Activated gamma-delta T cell (primary cell): ENCODE data around the gene XK.

Experiments used
- DNase-seq: peaks from one replicate; lab custom pipeline; 2025; lab: John Stamatoyannopoulos, UW

The XK gene

GRCh38 chrX:37679888-37680287 is 5.7 kb upstream of the XK start:
- DNase-seq = no peak

- no peak for DNase-seq
Observed at GRCh38 chrX:37684426-37684825, 1.2 kb upstream of the XK start.

GRCh38 chrX:37684973-37685372 is 618 bp upstream of the XK start:
- no peak for DNase-seq

- no peak for DNase-seq
Observed at GRCh38 chrX:37686369-37686995, 891 bp downstream of the XK start.

- DNase-seq = no peak
Observed at GRCh38 chrX:37686996-37687395, 1.4 kb downstream of the XK start.

- DNase-seq = no peak
Observed at GRCh38 chrX:37690119-37690518, 4.5 kb downstream of the XK start.

GRCh38 chrX:37692918-37693317 is 7.3 kb downstream of the XK start:
- DNase-seq = no peak

GRCh38 chrX:37697169-37697760 is 11.7 kb downstream of the XK start:
- DNase-seq = no peak

GRCh38 chrX:37701588-37701987 is 16.0 kb downstream of the XK start:
- DNase-seq = no peak

GRCh38 chrX:37711991-37712390 is 26.4 kb downstream of the XK start:
- DNase-seq = no peak

GRCh38 chrX:37712458-37712857 is 26.9 kb downstream of the XK start:
- DNase-seq = no peak

- no peak for DNase-seq
Observed at GRCh38 chrX:37714479-37714878, 28.9 kb downstream of the XK start.

- no peak for DNase-seq
Observed at GRCh38 chrX:37716602-37717001, 31.0 kb downstream of the XK start.

- no peak for DNase-seq
Observed at GRCh38 chrX:37717708-37718107, 32.1 kb downstream of the XK start.

- DNase-seq = no peak
Observed at GRCh38 chrX:37722595-37722994, 37.0 kb downstream of the XK start.

GRCh38 chrX:37726346-37726745 is 40.8 kb downstream of the XK start:
- no peak for DNase-seq

GRCh38 chrX:37745354-37745753 is 59.8 kb downstream of the XK start:
- no peak for DNase-seq

- no peak for DNase-seq
Observed at GRCh38 chrX:37745835-37746217, 60.2 kb downstream of the XK start.

GRCh38 chrX:37746218-37746941 is 60.8 kb downstream of the XK start:
- DNase-seq = no peak

GRCh38 chrX:37746951-37747350 is 61.4 kb downstream of the XK start:
- DNase-seq = no peak

- no peak for DNase-seq
Observed at GRCh38 chrX:37752281-37752680, 66.7 kb downstream of the XK start.

- no peak for DNase-seq
Observed at GRCh38 chrX:37752936-37753335, 67.3 kb downstream of the XK start.

- DNase-seq = no peak
Observed at GRCh38 chrX:37753384-37753783, 67.8 kb downstream of the XK start.

- DNase-seq = no peak
Observed at GRCh38 chrX:37754516-37754915, 68.9 kb downstream of the XK start.
